Measurements from ENCODE around the gene FRMD4B. TPM values are rescaled to one million over a fixed set of nuclear protein-coding genes. Genes with fewer than 3 reads are reported as not detected.
"Not testable (repeated sequence)": the region's sequence is repeated elsewhere in the genome, so short reads cannot be mapped to it uniquely, and the experiment has no call there.

Gene FRMD4B
- total and polyA plus RNA-seq, 4 donors = 5.6 to 73.6 (median 24.0) TPM

DNA sequence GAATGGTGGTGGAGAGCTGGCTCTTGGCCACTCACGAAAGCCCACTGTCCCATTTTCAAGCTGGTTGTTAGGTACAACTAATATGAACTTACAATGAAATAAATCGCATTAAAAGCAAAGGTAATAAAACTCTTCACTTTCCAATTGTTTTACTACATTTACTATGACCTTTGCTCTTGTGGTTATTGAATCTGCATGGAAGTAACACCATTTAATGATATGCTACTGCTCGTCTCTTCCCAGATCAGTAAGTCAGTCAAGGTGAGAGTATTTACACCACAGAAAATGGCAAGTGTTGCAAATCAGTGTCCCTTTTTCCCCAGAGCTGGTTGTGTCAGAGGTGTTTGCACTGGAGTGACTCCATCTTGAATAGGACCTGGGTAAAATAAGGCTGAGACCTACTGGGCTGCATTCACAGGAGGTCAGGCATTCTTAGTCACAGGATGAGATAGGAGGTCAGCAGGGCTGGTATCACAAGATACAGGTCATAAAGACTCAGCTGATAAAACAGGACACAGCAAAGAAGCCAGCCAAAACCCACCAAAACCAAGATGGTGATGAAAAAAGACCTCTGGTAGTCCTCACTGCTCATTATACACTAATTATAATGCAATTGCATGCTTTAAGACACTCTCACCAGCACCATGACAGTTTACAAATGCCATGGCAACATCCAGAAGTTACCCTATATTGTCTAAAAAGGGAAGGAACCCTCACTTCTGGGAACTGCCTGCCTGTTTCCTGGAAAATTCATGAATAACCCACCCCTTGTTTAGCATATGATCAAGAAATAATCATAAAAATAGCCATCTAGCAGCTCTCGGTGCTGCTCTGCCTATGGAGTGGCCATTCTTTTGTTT is 57.6 kb downstream of the FRMD4B start:
- no peaks in the 10 kb centered on the region for H3K36me3 ChIP-seq (ENCODE audit: control insufficient read depth in 1 of 2, insufficient read depth in 2 of 2, low read length in 1 of 2)
- WGBS, 2 donors = 91 to 95% methylated on average over 4 of the region's 4 CpGs
- peak overlapping the region in 1 of 2 donors; percentile 59 for H3K27ac ChIP-seq (ENCODE audit: low read depth in 1 of 2, low read length in 2 of 2)
- peaks cover 0 to 5% of the 10 kb centered on the region in 2 donors for H3K4me1 ChIP-seq (ENCODE audit: control insufficient read depth in 1 of 2, insufficient read depth in 2 of 2, low read length in 2 of 2)
- intact Hi-C loops (cut with DNase I) = loop anchor here in 1 of 2 donors (5.0 kb wide), 1 partner anchor 44 kb away; no protein-coding TSS in a partner anchor
- no peak overlapping the region for H3K4me3 ChIP-seq (ENCODE audit: low read length in 2 of 2)
- ATAC-seq (ENCODE audit: low FRiP score) (no peak), DNase-seq (no peak)
- no peaks in the 10 kb centered on the region for H3K9me3 ChIP-seq (ENCODE audit: control insufficient read depth, low read length)
- no peaks in the 10 kb centered on the region for H3K27me3 ChIP-seq (ENCODE audit: control insufficient read depth in 1 of 2, insufficient read depth in 2 of 2, low read length in 1 of 2)

GRCh38 chr3:69326855-69327300 is 59.0 kb downstream of the FRMD4B start:
- Histone ChIP-seq H3K4me3 (ENCODE audit: low read length in 2 of 2) (peak overlapping the region in 1 of 2 donors; percentile 34), H3K27ac (ENCODE audit: low read depth in 1 of 2, low read length in 2 of 2) (no peak overlapping the region), H3K27me3 (ENCODE audit: control insufficient read depth in 1 of 2, insufficient read depth in 2 of 2, low read length in 1 of 2) (no peaks in the 10 kb centered on the region), H3K36me3 (ENCODE audit: control insufficient read depth in 1 of 2, insufficient read depth in 2 of 2, low read length in 1 of 2) (no peaks in the 10 kb centered on the region), H3K9me3 (ENCODE audit: control insufficient read depth, low read length) (no peaks in the 10 kb centered on the region), H3K4me1 (ENCODE audit: control insufficient read depth in 1 of 2, insufficient read depth in 2 of 2, low read length in 2 of 2) (peaks cover 0 to 5% of the 10 kb centered on the region in 2 donors)
- 6 to 12% methylated on average over 4 of the region's 4 CpGs for whole genome bisulfite sequencing, 2 donors
- ATAC-seq (ENCODE audit: low FRiP score) (no peak), DNase-seq (no peak)
- intact Hi-C loops (cut with DNase I) = loop anchor here in 1 of 2 donors (5.0 kb wide), 1 partner anchor 45 kb away; no protein-coding TSS in a partner anchor

DNA sequence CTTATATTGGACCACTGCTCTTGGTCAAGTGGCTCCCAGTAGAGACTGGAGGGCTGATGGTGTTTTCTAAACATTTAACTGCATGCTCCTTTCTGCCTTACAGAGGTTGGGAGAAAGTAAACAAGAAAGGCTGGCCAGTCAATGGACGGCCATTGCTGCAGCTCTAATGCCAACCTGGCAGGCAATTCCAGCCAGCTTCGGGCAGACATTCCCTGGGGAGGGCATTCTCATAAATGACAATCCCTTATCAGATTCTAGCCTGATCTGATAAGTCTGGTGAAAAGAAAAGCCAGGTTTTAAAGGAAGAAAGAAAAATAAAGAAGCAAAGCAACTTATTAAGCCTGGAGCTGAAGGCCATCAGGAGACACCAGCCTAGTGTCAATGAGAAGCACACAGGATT is 60.7 kb downstream of the FRMD4B start:
- no peaks in the 10 kb centered on the region for H3K27me3 ChIP-seq (ENCODE audit: control insufficient read depth in 1 of 2, insufficient read depth in 2 of 2, low read length in 1 of 2)
- no peak overlapping the region for H3K27ac ChIP-seq (ENCODE audit: low read depth in 1 of 2, low read length in 2 of 2)
- H3K4me1 ChIP-seq (ENCODE audit: control insufficient read depth in 1 of 2, insufficient read depth in 2 of 2, low read length in 2 of 2) = peaks cover 0 to 5% of the 10 kb centered on the region in 2 donors
- no peak overlapping the region for H3K4me3 ChIP-seq (ENCODE audit: low read length in 2 of 2)
- intact Hi-C loops (cut with DNase I) = loop anchor here in 1 of 2 donors (5.0 kb wide), 1 partner anchor 47 kb away; no protein-coding TSS in a partner anchor
- WGBS, 2 donors = 3 to 13% methylated on average over 2 of the region's 2 CpGs
- H3K36me3 ChIP-seq (ENCODE audit: control insufficient read depth in 1 of 2, insufficient read depth in 2 of 2, low read length in 1 of 2) = no peaks in the 10 kb centered on the region
- ATAC-seq (ENCODE audit: low FRiP score) (no peak), DNase-seq (no peak)
- H3K9me3 ChIP-seq (ENCODE audit: control insufficient read depth, low read length) = no peaks in the 10 kb centered on the region

- Histone ChIP-seq H3K27me3 (ENCODE audit: control insufficient read depth in 1 of 2, insufficient read depth in 2 of 2, low read length in 1 of 2) (no peaks in the 10 kb centered on the region), H3K9me3 (ENCODE audit: control insufficient read depth, low read length) (no peaks in the 10 kb centered on the region), H3K36me3 (ENCODE audit: control insufficient read depth in 1 of 2, insufficient read depth in 2 of 2, low read length in 1 of 2) (no peaks in the 10 kb centered on the region), H3K27ac (ENCODE audit: low read depth in 1 of 2, low read length in 2 of 2) (no peak overlapping the region), H3K4me1 (ENCODE audit: control insufficient read depth in 1 of 2, insufficient read depth in 2 of 2, low read length in 2 of 2) (peaks cover 0 to 5% of the 10 kb centered on the region in 2 donors), H3K4me3 (ENCODE audit: low read length in 2 of 2) (no peak overlapping the region)
- ATAC-seq (ENCODE audit: low FRiP score) (no peak), DNase-seq (no peak)
- intact Hi-C loops (cut with DNase I) = loop anchor here in 1 of 2 donors (5.0 kb wide), 2 partner anchors 48 to 88 kb away; no protein-coding TSS in a partner anchor
- WGBS, 2 donors = 75 to 96% methylated on average over 7 of the region's 7 CpGs
Measured at GRCh38 chr3:69324362-69325025, 61.4 kb downstream of the FRMD4B start.

DNA sequence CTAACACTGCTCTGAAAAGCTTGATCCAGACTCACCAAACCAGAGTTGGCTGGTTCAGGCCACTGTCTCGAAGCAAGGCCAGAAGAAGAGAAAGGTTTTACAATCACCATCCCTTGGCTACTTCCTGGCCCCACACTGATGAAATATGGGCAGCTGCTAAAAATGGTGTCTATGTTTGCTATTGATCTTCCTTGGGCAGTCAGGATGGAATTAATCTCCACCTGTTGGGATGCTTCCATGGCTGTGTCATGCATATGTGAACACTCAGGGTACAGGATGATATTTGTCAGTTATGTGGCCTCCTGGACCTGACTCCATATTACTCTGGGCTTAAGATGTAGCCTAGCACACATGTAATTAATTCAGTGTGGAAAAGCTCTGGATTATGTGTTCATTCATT is 61.9 kb downstream of the FRMD4B start:
- Histone ChIP-seq H3K27me3 (ENCODE audit: control insufficient read depth in 1 of 2, insufficient read depth in 2 of 2, low read length in 1 of 2) (no peaks in the 10 kb centered on the region), H3K4me3 (ENCODE audit: low read length in 2 of 2) (no peak overlapping the region), H3K27ac (ENCODE audit: low read depth in 1 of 2, low read length in 2 of 2) (no peak overlapping the region), H3K36me3 (ENCODE audit: control insufficient read depth in 1 of 2, insufficient read depth in 2 of 2, low read length in 1 of 2) (no peaks in the 10 kb centered on the region), H3K9me3 (ENCODE audit: control insufficient read depth, low read length) (no peaks in the 10 kb centered on the region), H3K4me1 (ENCODE audit: control insufficient read depth in 1 of 2, insufficient read depth in 2 of 2, low read length in 2 of 2) (peaks cover 0 to 5% of the 10 kb centered on the region in 2 donors)
- ATAC-seq (ENCODE audit: low FRiP score) = no peak
- intact Hi-C loops (cut with DNase I) = loop anchor here in 1 of 2 donors (5.0 kb wide), 1 partner anchor 88 kb away; no protein-coding TSS in a partner anchor
- WGBS, 2 donors = 91 to 95% methylated on average over 1 of the region's 1 CpG
- no peak for DNase-seq

DNA sequence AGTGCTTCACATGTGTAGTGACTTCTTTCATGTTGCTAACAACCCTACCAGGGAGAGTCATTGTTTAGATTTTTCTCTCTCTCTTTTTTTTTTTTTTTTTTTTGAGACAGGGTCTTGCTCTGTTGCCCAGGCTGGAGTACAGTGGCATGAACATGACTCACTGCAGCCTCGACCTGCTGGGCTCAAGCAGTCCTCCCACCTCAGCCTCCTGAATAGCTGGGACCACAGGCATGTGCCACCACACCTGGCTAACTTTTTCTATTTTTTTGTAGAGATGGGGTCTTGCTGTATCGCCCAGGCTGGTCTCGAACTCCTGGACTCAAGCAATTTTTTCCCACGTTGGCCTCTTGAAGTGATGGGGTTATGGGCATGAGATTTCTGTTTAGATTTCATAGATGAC is 63.4 kb downstream of the FRMD4B start:
- H3K9me3 ChIP-seq (ENCODE audit: control insufficient read depth, low read length); H3K4me1 ChIP-seq (ENCODE audit: control insufficient read depth in 1 of 2, insufficient read depth in 2 of 2, low read length in 2 of 2); H3K27me3 ChIP-seq (ENCODE audit: control insufficient read depth in 1 of 2, insufficient read depth in 2 of 2, low read length in 1 of 2); H3K36me3 ChIP-seq (ENCODE audit: control insufficient read depth in 1 of 2, insufficient read depth in 2 of 2, low read length in 1 of 2); DNase-seq; ATAC-seq (ENCODE audit: low FRiP score); H3K27ac ChIP-seq (ENCODE audit: low read depth in 1 of 2, low read length in 2 of 2); H3K4me3 ChIP-seq (ENCODE audit: low read length in 2 of 2): not testable (repeated sequence)
- WGBS, 2 donors = 92 to 94% methylated on average over 4 of the region's 4 CpGs
- intact Hi-C loops (cut with DNase I) = loop anchor here in 1 of 2 donors (5.0 kb wide), 1 partner anchor 90 kb away; no protein-coding TSS in a partner anchor

DNA sequence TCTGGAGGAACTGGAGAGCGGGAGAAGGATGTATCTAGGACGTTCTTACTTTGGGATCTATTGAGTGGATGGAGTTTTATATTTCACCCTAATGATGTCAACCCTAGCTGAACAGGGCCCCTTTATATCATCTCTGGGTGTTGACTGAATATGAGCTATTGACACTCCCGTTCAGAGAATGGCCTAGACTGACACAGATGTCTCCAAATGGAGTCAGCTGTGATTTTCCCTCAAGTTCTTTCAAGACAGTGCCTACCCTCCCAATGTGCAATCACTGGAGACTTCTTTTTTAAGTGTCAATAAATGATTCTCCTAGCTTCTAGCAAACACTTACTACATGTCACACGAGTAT is 63.8 kb downstream of the FRMD4B start:
- Histone ChIP-seq H3K27me3 (ENCODE audit: control insufficient read depth in 1 of 2, insufficient read depth in 2 of 2, low read length in 1 of 2) (no peaks in the 10 kb centered on the region), H3K4me1 (ENCODE audit: control insufficient read depth in 1 of 2, insufficient read depth in 2 of 2, low read length in 2 of 2) (peaks cover 0 to 5% of the 10 kb centered on the region in 2 donors), H3K9me3 (ENCODE audit: control insufficient read depth, low read length) (no peaks in the 10 kb centered on the region), H3K36me3 (ENCODE audit: control insufficient read depth in 1 of 2, insufficient read depth in 2 of 2, low read length in 1 of 2) (no peaks in the 10 kb centered on the region), H3K4me3 (ENCODE audit: low read length in 2 of 2) (no peak overlapping the region), H3K27ac (ENCODE audit: low read depth in 1 of 2, low read length in 2 of 2) (no peak overlapping the region)
- ATAC-seq (ENCODE audit: low FRiP score) = no peak
- intact Hi-C loops (cut with DNase I) = loop anchor here in 1 of 2 donors (5.0 kb wide), 1 partner anchor 90 kb away; no protein-coding TSS in a partner anchor
- WGBS, 2 donors = 92 to 96% methylated on average over 4 of the region's 4 CpGs
- DNase-seq = no peak

DNA sequence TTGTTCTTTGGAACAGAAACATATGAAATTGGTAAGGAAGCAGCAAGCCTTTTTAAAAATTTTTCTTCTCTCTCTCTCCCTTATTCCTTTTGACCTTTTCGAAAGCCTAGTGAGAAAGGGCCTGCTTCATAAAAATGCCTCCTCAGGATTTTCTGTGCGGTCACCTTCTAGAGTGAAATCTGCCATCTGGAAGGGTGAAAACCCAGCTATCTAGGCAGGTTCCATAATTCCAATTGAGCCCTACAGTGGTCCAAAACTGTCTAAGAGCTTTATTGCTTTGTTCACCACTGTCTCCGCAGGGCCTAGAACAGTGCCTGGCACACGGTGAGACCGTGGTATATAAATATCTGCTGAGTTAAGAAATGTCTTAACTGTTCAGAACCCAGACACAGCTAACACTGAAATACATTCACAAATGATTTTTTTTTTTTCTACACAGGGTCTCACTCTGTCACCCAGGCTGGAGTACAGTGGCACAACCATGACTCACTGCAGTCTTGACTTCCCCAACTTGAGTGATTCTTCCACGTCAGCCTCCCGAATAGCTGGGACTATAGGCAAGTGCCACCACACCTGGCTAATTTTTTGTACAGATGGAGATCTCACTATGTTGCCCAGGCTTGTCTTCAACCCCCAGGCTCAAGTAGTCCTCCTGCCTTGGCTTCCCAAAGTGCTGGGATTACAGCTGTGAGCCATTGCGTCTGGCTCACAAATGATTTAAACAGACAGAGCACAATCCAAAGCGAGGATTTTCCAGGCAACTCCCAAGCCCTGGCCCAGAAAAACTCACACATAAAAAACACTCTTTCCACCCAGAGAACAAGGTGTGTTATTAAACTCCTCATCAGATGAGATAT is 64.4 kb downstream of the FRMD4B start:
- Histone ChIP-seq H3K27me3 (ENCODE audit: control insufficient read depth in 1 of 2, insufficient read depth in 2 of 2, low read length in 1 of 2) (no peaks in the 10 kb centered on the region), H3K36me3 (ENCODE audit: control insufficient read depth in 1 of 2, insufficient read depth in 2 of 2, low read length in 1 of 2) (no peaks in the 10 kb centered on the region), H3K9me3 (ENCODE audit: control insufficient read depth, low read length) (no peaks in the 10 kb centered on the region), H3K4me1 (ENCODE audit: control insufficient read depth in 1 of 2, insufficient read depth in 2 of 2, low read length in 2 of 2) (peaks cover 0 to 5% of the 10 kb centered on the region in 2 donors), H3K27ac (ENCODE audit: low read depth in 1 of 2, low read length in 2 of 2) (no peak overlapping the region), H3K4me3 (ENCODE audit: low read length in 2 of 2) (no peak overlapping the region)
- DNase-seq = no peak
- WGBS, 2 donors = 94 to 95% methylated on average over 9 of the region's 9 CpGs
- intact Hi-C loops (cut with DNase I) = loop anchor here in 1 of 2 donors (5.0 kb wide), 1 partner anchor 91 kb away; no protein-coding TSS in a partner anchor
- ATAC-seq (ENCODE audit: low FRiP score) = no peak

Data from aorta (tissue), 5 donors.